Skeletal muscle satellite cell (primary cell): Measurements from ENCODE around the gene RPTOR.

ENCODE experiments used
- H3K27me3 ChIP-seq: 2 replicates; pipeline ENCODE4 v1.7.0; 2013; ENCODE audit warnings: low read length; ENCODE audit not compliant: control insufficient read depth, insufficient read depth
- H3K36me3 ChIP-seq: 2 replicates; pipeline ENCODE4 v1.7.0; 2013; ENCODE audit warnings: mild to moderate bottlenecking, control low read depth, low read length; ENCODE audit not compliant: insufficient read depth
- H3K4me1 ChIP-seq: 2 replicates; pipeline ENCODE4 v1.7.0; 2013; ENCODE audit warnings: low read length; ENCODE audit not compliant: control insufficient read depth, insufficient read depth
- H3K4me2 ChIP-seq: 2 replicates; pipeline ENCODE4 v1.7.0; 2013; ENCODE audit warnings: mild to moderate bottlenecking, low read length
- H3K4me3 ChIP-seq: 2 replicates; pipeline ENCODE4 v1.7.0; 2013; ENCODE audit warnings: low read length
- H3K9ac ChIP-seq: 2 replicates; pipeline ENCODE4 v1.7.0; 2013; ENCODE audit warnings: mild to moderate bottlenecking, low read depth, low read length, moderate library complexity
- H3K9me3 ChIP-seq: replicated peaks from 2 replicates; pipeline ENCODE4 v1.7.0; 2013; ENCODE audit warnings: mild to moderate bottlenecking, control low read depth, low read length

The RPTOR gene

DNA sequence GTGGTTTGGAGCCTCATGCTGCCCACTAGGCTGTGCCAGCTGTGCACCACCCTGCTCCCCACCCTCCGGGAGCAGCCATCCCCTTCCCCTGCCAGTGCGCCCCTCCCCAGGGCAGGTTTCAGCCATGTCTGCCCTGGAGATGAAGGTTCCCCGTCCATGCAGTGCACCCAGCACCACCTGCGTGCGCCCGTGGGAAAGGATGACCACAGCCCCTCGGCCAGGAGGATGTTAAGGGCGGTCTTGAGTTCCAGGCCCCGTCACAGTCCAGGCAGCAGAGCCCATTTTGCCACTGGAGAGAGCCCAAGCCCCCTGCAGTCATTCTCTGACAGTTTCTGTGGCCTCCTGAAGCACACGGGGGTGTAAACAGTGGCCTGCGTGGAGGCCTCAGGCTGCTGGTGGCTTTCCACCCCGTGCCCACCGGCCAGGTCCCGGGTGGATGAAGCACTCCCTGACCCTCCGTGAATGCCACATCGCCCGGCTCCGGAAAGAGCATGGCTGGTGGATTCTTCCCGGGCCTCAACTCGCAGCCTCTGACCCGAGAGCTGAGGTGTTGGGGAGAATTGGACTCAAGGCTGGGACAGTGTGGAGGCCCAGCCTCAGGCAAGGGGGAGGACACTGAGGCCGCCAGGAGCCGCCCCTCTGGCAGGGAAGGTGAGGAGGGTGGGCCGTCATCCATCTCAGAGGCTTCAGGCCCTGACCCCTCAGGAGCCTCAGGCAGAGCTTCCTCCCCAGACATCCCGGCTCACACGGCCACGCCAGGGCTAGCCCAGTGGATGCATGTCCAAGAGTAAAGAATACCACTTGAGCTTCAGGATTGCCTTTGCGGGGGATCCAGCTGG lies 377.3 kb downstream of the RPTOR start:
- Histone ChIP-seq H3K36me3 (peaks cover 32% of the 10 kb centered on the region), H3K9me3 (no peaks in the 10 kb centered on the region), H3K4me1 (no peaks in the 10 kb centered on the region), H3K4me2 (no peak overlapping the region), H3K27me3 (no peaks in the 10 kb centered on the region), H3K9ac (no peak overlapping the region), H3K4me3 (no peak overlapping the region)

DNA sequence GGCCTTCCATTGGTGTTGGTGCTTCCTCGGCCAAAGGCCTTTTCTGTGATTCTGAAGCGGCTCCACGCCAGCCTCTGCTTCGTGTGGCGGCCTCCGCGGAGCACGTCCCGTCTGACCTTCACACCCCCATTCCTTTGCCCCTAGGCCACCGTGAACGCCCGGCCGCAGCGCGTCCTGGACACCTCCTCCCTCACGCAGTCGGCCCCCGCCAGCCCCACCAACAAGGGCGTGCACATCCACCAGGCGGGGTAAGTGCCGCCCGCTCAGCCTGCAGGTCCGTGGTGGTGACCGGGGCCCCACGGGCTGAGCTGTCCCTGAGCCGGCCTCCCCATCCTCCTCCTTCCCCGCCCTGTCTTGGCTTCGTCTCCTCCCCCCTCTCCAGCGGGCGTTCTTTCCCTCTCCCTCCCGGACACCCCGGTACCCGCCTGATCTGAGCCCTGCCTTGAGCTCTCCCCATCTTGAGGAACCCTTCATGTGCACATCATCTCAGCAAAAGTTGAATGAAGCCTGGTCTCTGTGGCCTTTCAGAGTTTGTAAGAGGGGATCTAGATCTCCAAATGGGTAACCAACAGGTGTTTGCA lies 378.0 kb downstream of the RPTOR start:
- Histone ChIP-seq H3K4me1 (no peaks in the 10 kb centered on the region), H3K27me3 (no peaks in the 10 kb centered on the region), H3K4me3 (no peak overlapping the region), H3K9me3 (no peaks in the 10 kb centered on the region), H3K9ac (no peak overlapping the region), H3K36me3 (peaks cover 32% of the 10 kb centered on the region), H3K4me2 (no peak overlapping the region)

DNA sequence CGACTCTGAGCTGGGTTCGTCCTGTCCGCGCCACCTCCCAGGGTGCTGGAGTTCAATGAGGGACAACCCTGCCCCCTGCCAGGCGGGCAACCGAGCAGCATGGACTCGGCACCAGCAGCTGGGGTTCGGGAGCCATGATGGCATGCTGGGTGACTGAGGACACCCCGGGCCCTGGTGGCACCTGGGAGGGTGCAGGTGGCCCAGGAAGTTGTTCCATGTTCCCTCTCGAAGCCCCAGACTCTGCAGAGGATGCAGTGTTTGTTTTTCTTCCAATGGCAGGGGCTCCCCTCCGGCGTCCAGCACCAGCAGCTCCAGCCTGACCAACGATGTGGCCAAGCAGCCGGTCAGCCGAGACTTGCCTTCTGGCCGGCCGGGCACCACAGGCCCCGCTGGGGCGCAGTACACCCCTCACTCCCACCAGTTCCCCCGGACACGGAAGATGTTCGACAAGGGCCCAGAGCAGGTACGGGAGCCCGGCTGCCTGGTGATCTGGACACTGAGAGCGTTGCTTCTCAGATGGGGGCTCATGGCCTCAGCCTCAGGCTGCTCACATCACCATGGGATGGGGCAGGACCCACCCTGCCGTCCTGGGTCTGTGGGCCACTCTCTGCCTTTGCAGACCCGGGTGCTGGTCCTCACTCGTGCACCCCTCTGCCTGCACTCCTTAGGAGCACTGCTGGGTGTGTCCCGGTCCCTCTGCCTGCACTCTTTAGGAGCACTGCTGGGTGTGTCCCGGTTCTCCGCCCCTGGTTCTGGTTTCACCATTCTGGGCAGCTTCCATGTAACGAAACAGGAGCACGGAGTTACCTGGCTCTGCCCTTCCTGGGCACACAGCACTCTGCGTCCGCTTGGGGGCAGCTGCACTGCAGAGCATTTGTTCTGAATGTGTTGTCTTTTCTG lies 378.8 kb downstream of the RPTOR start:
- H3K9ac ChIP-seq, result no peak overlapping the region
- no peak overlapping the region for H3K4me3 ChIP-seq
- no peaks in the 10 kb centered on the region for H3K4me1 ChIP-seq
- no peaks in the 10 kb centered on the region for H3K27me3 ChIP-seq
- H3K9me3 ChIP-seq, result no peaks in the 10 kb centered on the region
- H3K36me3 ChIP-seq, result peaks cover 29% of the 10 kb centered on the region
- no peak overlapping the region for H3K4me2 ChIP-seq

DNA sequence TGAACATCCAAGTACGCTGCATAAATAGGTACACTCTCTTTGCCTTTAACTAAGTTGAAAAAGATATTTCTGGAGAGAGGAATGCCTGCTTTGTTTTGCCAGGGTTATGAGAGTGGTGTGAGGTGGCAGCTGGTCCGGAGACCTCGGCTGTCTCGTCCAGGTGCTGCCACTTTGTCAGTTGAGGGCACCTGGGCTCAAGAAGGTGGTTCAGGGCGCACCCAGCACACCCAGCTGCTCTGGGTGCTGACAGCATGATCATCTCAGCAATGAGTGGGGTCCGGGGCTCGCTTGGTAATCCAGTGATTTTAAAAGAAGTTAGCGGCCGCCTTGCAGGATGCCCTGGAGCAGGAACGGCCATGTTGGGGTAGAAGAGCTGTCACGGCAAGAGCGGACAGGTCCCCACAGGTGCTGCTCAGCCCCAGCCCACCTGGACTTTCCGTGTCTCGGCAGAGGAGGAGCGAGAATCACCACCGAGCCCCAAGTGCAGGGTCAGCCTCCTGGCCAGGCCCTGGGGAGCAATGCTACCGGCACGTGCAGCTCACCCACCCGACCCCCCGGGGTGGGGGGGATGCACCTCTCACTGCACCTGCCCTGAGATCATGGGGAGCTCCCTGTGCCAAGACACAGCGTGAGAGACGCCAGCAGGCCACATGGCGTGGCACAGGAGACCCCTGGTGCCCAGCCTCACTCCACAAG lies 379.6 kb downstream of the RPTOR start:
- Histone ChIP-seq H3K27me3 (no peaks in the 10 kb centered on the region), H3K36me3 (peaks cover 29% of the 10 kb centered on the region)

DNA sequence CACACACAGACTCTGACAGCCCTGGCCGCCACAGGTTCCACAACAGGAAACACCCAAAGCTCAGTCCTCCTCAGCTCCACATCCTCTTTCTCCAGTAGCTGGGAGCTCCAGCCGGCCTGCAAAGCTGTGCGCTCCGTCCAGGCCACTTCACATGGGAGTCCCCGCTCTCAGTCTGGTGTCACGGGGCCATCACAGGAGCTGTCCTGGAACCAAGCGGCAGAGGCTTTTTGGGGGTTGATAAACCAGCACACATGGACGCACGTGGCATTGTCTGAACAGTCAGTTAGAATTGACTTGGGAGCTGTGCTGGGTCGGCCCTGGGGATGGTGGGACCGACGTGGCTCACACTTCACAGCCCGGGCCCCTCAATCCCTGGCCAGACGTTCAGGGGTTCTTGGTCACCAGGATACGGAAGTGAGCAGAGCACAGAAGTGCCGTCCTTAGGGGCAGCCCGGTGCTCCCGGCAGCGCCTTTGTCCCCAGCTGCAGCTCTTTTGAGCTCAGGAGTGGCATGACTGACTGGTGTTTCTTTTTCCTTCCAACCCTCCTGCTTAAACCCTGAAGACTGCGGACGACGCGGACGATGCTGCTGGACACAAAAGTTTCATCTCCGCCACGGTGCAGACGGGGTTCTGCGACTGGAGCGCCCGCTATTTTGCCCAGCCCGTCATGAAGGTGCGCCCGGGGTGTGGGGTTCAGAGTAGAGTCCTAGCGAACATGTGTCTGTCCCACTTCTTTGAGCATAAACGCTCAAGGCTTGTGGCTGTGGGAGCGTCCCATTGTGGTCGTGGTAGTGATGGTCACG lies 380.4 kb downstream of the RPTOR start:
- H3K9me3 ChIP-seq, result no peaks in the 10 kb centered on the region
- H3K36me3 ChIP-seq, result peaks cover 24% of the 10 kb centered on the region
- no peak overlapping the region for H3K4me3 ChIP-seq
- no peaks in the 10 kb centered on the region for H3K27me3 ChIP-seq
- H3K4me2 ChIP-seq, result no peak overlapping the region
- H3K4me1 ChIP-seq, result no peaks in the 10 kb centered on the region
- H3K9ac ChIP-seq, result no peak overlapping the region

More for the DNA sequence above, 379.6 kb downstream of the RPTOR start:
- Histone ChIP-seq H3K9ac (no peak overlapping the region), H3K9me3 (no peaks in the 10 kb centered on the region), H3K4me1 (no peaks in the 10 kb centered on the region), H3K4me3 (no peak overlapping the region), H3K4me2 (no peak overlapping the region)

DNA sequence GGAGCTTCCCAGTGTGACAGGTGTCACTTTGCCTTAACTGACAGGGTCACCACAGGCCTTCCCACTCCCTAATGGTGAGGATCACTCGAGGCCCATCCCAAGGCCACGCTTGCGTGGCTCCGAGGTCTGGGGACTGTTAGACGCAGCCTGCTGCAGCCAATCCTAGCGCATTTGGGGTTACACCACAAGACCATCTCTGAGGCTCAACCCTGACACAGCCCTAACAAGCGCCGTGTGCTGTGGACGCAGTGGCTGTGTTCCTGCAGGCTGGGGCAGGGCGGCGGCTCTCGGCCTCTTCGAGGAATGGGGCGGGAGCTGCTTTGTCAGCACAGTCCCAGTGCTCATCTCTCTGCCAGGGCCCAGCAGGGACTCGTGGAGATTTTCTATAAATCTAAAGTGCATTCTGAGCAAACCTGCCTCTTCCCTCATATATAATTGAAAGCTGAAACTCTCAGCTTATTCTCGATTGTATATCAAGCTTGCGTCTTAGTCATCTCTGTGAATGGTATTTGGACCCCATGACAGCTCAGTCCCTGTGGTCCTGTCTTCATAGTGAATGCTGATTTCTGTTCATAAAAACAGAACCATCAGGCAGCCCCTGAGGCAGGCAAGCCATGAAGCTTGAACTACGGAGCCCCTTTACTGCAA lies 381.2 kb downstream of the RPTOR start:
- H3K36me3 ChIP-seq, result peaks cover 22% of the 10 kb centered on the region
- no peaks in the 10 kb centered on the region for H3K4me1 ChIP-seq
- H3K9me3 ChIP-seq, result no peaks in the 10 kb centered on the region
- no peak overlapping the region for H3K4me3 ChIP-seq
- H3K9ac ChIP-seq, result no peak overlapping the region
- no peaks in the 10 kb centered on the region for H3K27me3 ChIP-seq
- H3K4me2 ChIP-seq, result no peak overlapping the region

DNA sequence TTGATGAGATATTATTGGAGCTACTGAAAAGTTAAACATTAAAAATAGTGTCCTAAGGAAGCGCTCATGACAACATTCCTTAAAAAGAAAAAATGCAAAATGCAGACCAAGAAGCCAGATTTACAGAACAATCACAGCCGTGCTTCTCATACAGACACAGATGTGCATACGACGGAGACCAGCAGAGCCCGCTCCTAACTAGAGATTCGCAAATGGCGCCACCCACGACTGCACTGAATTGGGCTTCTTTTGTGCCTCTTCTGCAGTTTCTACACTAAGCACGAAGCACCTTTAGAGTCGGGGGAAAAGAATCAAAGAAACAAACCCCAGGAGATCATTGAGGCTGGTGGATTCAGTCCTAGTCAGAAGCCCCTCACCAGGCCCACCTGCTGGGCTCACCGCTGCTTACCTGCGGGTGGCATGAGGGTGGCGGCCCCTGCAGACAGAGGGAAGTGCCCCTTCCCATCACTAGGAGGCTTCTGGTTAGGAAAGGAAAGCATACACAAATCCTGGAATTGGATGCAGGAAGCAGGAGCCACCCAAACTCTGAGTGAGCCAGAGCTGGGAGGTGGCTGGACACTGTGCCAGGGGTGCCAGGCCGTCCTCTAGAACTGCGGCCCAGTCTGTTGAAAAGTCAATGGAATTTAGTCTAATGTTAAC lies 382.1 kb downstream of the RPTOR start:
- Histone ChIP-seq H3K4me1 (peaks cover 4% of the 10 kb centered on the region), H3K36me3 (peaks cover 20% of the 10 kb centered on the region), H3K4me2 (no peak overlapping the region), H3K27me3 (no peaks in the 10 kb centered on the region), H3K9ac (no peak overlapping the region), H3K9me3 (no peaks in the 10 kb centered on the region), H3K4me3 (no peak overlapping the region)

DNA sequence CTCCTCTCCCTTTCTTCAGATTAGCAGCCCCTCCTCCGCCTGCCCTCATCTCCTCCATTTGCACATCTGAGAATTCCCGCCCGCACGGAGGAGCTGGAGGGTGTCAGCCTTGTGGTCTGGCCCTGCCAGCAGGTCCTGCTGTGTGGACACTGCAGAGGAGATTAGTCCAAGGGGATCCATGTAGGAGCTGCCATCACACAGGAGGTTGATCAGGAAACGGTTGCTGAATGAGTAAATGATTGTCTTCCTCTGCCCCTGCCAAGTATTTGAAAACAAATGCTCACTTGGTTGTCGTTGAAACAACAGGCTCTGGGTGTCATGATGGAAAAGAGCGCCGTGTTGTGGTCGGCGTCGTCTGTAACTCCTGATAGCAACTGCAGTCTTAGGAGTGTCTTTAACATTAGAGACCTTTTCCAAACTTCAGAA lies 383.2 kb downstream of the RPTOR start:
- Histone ChIP-seq H3K9me3 (no peaks in the 10 kb centered on the region), H3K9ac (no peak overlapping the region), H3K4me2 (no peak overlapping the region), H3K27me3 (no peaks in the 10 kb centered on the region), H3K4me1 (peaks cover 4% of the 10 kb centered on the region), H3K36me3 (peaks cover 20% of the 10 kb centered on the region), H3K4me3 (no peak overlapping the region)

DNA sequence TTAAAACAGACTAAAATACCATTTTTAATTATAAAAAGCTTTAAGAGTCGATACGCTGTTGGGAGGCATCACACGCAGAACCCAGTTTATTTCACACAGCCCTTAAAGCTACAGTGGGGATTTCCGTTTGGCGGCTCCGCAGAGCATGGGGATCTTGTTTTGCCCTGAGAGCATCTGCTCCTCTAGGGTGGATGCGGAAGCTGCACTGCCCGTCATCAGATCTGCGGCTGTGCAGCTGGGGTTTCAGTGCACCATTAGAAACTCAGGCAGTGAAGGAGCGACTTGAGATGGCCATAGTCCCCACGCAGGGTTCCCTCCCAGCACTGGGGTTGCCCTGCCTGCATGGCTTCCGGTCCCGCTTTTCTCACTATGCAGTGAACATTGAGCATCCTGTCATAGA lies 384.8 kb downstream of the RPTOR start:
- H3K4me2 ChIP-seq, result no peak overlapping the region
- H3K4me3 ChIP-seq, result no peak overlapping the region
- peaks cover 20% of the 10 kb centered on the region for H3K36me3 ChIP-seq
- H3K4me1 ChIP-seq, result peaks cover 4% of the 10 kb centered on the region
- no peak overlapping the region for H3K9ac ChIP-seq
- no peaks in the 10 kb centered on the region for H3K9me3 ChIP-seq
- no peaks in the 10 kb centered on the region for H3K27me3 ChIP-seq
